Neuronal stem cell (in vitro differentiated cells): ENCODE measurements around the gene EFR3B.
A peak's percentile ranks its signal among the peaks of the same experiment; 100 is the strongest.

Experiments used
- DNase-seq: peaks from one replicate; pipeline ENCODE4 v3.0.0-alpha.2; 2013; ENCODE audit warnings: low spot score
- H2AFZ ChIP-seq: one replicate; pipeline ENCODE4 v1.6.1; 2013; ENCODE audit warnings: mild to moderate bottlenecking, low read length, inconsistent platforms
- H2AK5ac ChIP-seq: 2 replicates; pipeline ENCODE4 v1.6.1; 2013; ENCODE audit warnings: low read depth, mild to moderate bottlenecking, inconsistent platforms, low read length, moderate library complexity, mixed read lengths
- H2BK120ac ChIP-seq: 2 replicates; pipeline ENCODE4 v1.6.1; 2013; ENCODE audit warnings: low read depth, mild to moderate bottlenecking, inconsistent platforms, low read length, moderate library complexity, mixed read lengths
- H2BK12ac ChIP-seq: one replicate; pipeline ENCODE4 v1.6.1; 2013; ENCODE audit warnings: low read length, inconsistent platforms
- H2BK15ac ChIP-seq: 2 replicates; pipeline ENCODE4 v1.6.1; 2013; ENCODE audit warnings: mild to moderate bottlenecking, low read length, inconsistent platforms, mixed read lengths
- H2BK5ac ChIP-seq: one replicate; pipeline ENCODE4 v1.6.1; 2013; ENCODE audit warnings: inconsistent platforms, mild to moderate bottlenecking, low read length, moderate library complexity
- H3K14ac ChIP-seq: one replicate; pipeline ENCODE4 v1.6.1; 2013; ENCODE audit warnings: low read length, inconsistent platforms
- H3K18ac ChIP-seq: 2 replicates; pipeline ENCODE4 v1.6.1; 2013; ENCODE audit warnings: low read length, inconsistent platforms
- H3K23ac ChIP-seq: 2 replicates; pipeline ENCODE4 v1.6.1; 2013; ENCODE audit warnings: low read depth, mild to moderate bottlenecking, mixed read lengths, low read length, inconsistent platforms; ENCODE audit not compliant: poor library complexity
- H3K27ac ChIP-seq: replicated peaks from 3 replicates; pipeline ENCODE4 v1.5.1; 2013; ENCODE audit warnings: low read length, inconsistent platforms
- H3K27me3 ChIP-seq, 3 experiments: 2 replicates each; pipeline ENCODE4 v1.6.1; 2013; ENCODE audit warnings: low read length in 3 of 3, mild to moderate bottlenecking in 2 of 3, inconsistent platforms in 1 of 3, low read depth in 1 of 3, mixed read lengths in 1 of 3, moderate library complexity in 1 of 3; ENCODE audit not compliant: control insufficient read depth in 3 of 3, insufficient read depth in 3 of 3
- H3K36me3 ChIP-seq, 2 donors: replicated peaks in 1 of 2; 2 replicates each; pipeline ENCODE4 v1.6.1; 2013; ENCODE audit warnings: low read length in 2 of 2; ENCODE audit not compliant: control insufficient read depth in 2 of 2, insufficient read depth in 2 of 2
- H3K4ac ChIP-seq: 2 replicates; pipeline ENCODE4 v1.6.1; 2013; ENCODE audit warnings: inconsistent platforms, mild to moderate bottlenecking, low read length, moderate library complexity
- H3K4me1 ChIP-seq, 2 donors: 1 replicate in 1 of 2; 2 replicates in 1 of 2; pipeline ENCODE4 v1.6.1; 2013; ENCODE audit warnings: low read length in 2 of 2, low read depth in 1 of 2; ENCODE audit not compliant: control insufficient read depth in 2 of 2, insufficient read depth in 1 of 2
- H3K4me2 ChIP-seq: one replicate; pipeline ENCODE4 v1.6.1; 2013; ENCODE audit warnings: mild to moderate bottlenecking, low read length, inconsistent platforms; ENCODE audit not compliant: insufficient read depth, poor library complexity, severe bottlenecking
- H3K4me3 ChIP-seq, 2 donors: 2 replicates each; pipeline ENCODE4 v1.5.1; 2013; ENCODE audit warnings: low read length in 2 of 2, mild to moderate bottlenecking in 2 of 2, inconsistent platforms in 1 of 2, moderate library complexity in 1 of 2
- H3K79me1 ChIP-seq: one replicate; pipeline ENCODE4 v1.6.1; 2013; ENCODE audit warnings: low read depth, mild to moderate bottlenecking, inconsistent platforms, low read length, moderate library complexity
- H3K9ac ChIP-seq: one replicate; pipeline ENCODE4 v1.6.1; 2013; ENCODE audit warnings: mild to moderate bottlenecking, low read depth, low read length, inconsistent platforms; ENCODE audit not compliant: poor library complexity
- H3K9me3 ChIP-seq, 2 donors: replicated peaks in 1 of 2; 2 replicates each; pipeline versions ENCODE3 to v1.6.1; 2013; ENCODE audit warnings: low read length in 2 of 2, mild to moderate bottlenecking in 2 of 2, inconsistent platforms in 1 of 2, low read depth in 1 of 2, mixed read lengths in 1 of 2, moderate library complexity in 1 of 2; ENCODE audit not compliant: control insufficient read depth in 2 of 2, insufficient read depth in 1 of 2
- H4K8ac ChIP-seq: one replicate; pipeline ENCODE4 v1.6.1; 2013; ENCODE audit warnings: low read depth, mild to moderate bottlenecking, inconsistent platforms, low read length, moderate library complexity
- H4K91ac ChIP-seq: one replicate; pipeline ENCODE4 v1.6.1; 2013; ENCODE audit warnings: low read length, low read depth, mild to moderate bottlenecking, inconsistent platforms; ENCODE audit not compliant: poor library complexity
- WGBS, 2 donors: extraction: QIAGEN DNeasy Blood & Tissue Kit; methylation state at CpG; one replicate each; pipeline ENCODE4 v1.1.7; 2013; ENCODE audit warnings: missing lambda C conversion rate in 2 of 2, mixed read lengths in 1 of 2; ENCODE audit not compliant: insufficient read length in 2 of 2, insufficient replicate concordance in 1 of 2; ENCODE audit errors: extremely low coverage in 2 of 2; 5-methylcytosine and 5-hydroxymethylcytosine counted together

EFR3B gene

GRCh38 chr2:25056098-25056821, 14.4 kb downstream of the EFR3B start:
- no peak overlapping the region for H3K4me2 ChIP-seq
- H3K27me3 ChIP-seq, result no peaks in the 10 kb centered on the region
- no peak overlapping the region for H3K23ac ChIP-seq
- no peak overlapping the region for H2BK12ac ChIP-seq
- H3K79me1 ChIP-seq, result peaks cover 9% of the 10 kb centered on the region
- no peak overlapping the region for H2AK5ac ChIP-seq
- no peak overlapping the region for H2BK120ac ChIP-seq
- no peak overlapping the region for H3K27ac ChIP-seq
- H2BK15ac ChIP-seq, result no peak overlapping the region
- WGBS, 2 donors, result no CpG with 5 or more reads among the region's 9 CpGs
- H2AFZ ChIP-seq, result no peak overlapping the region
- no peak overlapping the region for H3K4me3 ChIP-seq
- no peak for DNase-seq
- peaks cover 8 to 17% of the 10 kb centered on the region in 2 donors for H3K4me1 ChIP-seq
- no peak overlapping the region for H4K91ac ChIP-seq
- no peak overlapping the region for H3K4ac ChIP-seq
- no peak overlapping the region for H3K18ac ChIP-seq
- no peaks in the 10 kb centered on the region for H3K36me3 ChIP-seq
- H2BK5ac ChIP-seq, result no peak overlapping the region
- no peak overlapping the region for H3K14ac ChIP-seq
- H3K9ac ChIP-seq, result no peak overlapping the region
- no peak overlapping the region for H4K8ac ChIP-seq
- H3K9me3 ChIP-seq, result no peaks in the 10 kb centered on the region

- Histone ChIP-seq H2AFZ (no peak overlapping the region), H3K79me1 (peaks cover 3% of the 10 kb centered on the region), H3K9me3 (peaks cover 8 to 14% of the 10 kb centered on the region in 2 donors), H3K4ac (no peak overlapping the region), H3K14ac (no peak overlapping the region), H2AK5ac (peak overlapping the region; percentile 12), H2BK15ac (no peak overlapping the region), H2BK5ac (no peak overlapping the region), H3K23ac (no peak overlapping the region), H2BK120ac (no peak overlapping the region), H3K4me1 (peaks cover 0 to 9% of the 10 kb centered on the region in 2 donors), H4K91ac (no peak overlapping the region), H3K4me2 (no peak overlapping the region), H3K9ac (no peak overlapping the region), H3K27ac (no peak overlapping the region), H3K27me3 (no peaks in the 10 kb centered on the region), H2BK12ac (no peak overlapping the region), H4K8ac (no peak overlapping the region), H3K4me3 (no peak overlapping the region), H3K36me3 (no peaks in the 10 kb centered on the region), H3K18ac (no peak overlapping the region)
- no peak for DNase-seq
- WGBS, 2 donors, result no CpG with 5 or more reads among the region's 11 CpGs
Observed at GRCh38 chr2:25062511-25062917, 20.6 kb downstream of the EFR3B start.

DNA sequence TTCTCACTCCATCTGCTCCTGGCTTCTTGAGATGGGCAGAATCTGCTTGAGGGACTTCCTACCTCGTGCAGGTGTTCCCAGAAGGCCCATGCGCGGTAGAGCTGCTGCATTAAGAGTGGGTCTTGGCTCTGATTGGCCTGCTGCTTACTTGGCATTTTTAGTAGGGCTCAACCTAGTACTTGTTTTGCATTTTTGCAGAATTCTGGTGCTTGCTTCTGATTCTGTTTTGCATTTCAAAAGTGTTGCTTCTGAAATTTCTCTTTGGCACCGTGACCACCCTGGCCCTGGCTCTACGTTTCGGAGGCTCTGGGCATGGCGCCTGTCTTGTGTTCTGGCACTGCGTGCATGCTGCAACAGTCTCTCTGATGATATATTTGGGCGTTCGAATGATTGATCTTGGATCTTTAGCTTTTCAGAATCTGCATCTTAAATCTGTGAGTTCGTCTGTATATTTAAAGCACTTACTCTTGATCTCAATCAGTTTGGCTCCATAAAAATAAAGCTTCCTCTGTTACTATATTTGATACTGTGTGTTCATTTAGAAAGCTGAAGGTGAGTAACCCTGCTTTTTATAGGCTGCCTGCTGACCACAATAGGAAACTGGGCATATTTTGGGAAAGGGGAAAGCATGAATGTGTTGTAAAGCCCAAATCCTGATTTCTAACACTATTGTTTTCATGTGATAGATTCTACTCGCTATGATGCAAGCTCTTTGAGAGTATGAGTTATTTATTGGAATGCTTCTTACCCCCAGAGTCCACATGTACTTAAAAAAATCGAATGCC, 22.2 kb downstream of the EFR3B start:
- Histone ChIP-seq H3K9ac (no peak overlapping the region), H4K8ac (no peak overlapping the region), H2BK12ac (no peak overlapping the region), H4K91ac (no peak overlapping the region), H3K79me1 (peaks cover 1% of the 10 kb centered on the region), H2BK5ac (no peak overlapping the region), H3K4me1 (peaks cover 0 to 9% of the 10 kb centered on the region in 2 donors), H2AK5ac (no peak overlapping the region), H3K4me2 (no peak overlapping the region), H3K14ac (no peak overlapping the region), H3K4me3 (no peak overlapping the region), H3K27ac (no peak overlapping the region), H3K36me3 (no peaks in the 10 kb centered on the region), H2BK15ac (no peak overlapping the region), H3K9me3 (peaks cover 8 to 14% of the 10 kb centered on the region in 2 donors), H2AFZ (no peak overlapping the region), H3K23ac (no peak overlapping the region), H2BK120ac (no peak overlapping the region), H3K27me3 (no peaks in the 10 kb centered on the region), H3K18ac (peak overlapping the region; percentile 62), H3K4ac (no peak overlapping the region)
- no peak for DNase-seq
- no CpG with 5 or more reads among the region's 13 CpGs for WGBS, 2 donors

DNA sequence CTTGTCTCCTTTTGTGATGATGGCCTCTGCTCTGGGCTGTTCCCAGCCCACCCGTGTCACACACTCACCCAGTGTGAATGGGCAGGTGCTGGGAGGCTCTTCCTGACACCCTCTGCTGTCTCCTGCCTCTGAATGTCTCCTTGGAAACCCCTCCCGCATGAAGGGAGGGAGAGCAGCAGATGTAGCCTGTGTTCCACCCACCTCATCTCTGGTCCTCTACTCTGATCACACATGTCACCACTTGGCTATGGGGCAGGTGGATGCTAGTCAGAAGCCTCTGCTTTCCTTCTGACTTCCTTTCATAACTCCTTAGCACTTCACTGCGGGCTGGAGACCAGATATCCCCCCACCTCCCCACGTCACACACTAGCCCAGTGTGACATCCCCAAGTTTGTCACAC, 23.9 kb downstream of the EFR3B start:
- H2BK5ac ChIP-seq, result no peak overlapping the region
- H2BK15ac ChIP-seq, result no peak overlapping the region
- H2AK5ac ChIP-seq, result peak overlapping the region; percentile 9
- H3K79me1 ChIP-seq, result peaks cover 1% of the 10 kb centered on the region
- H3K18ac ChIP-seq, result no peak overlapping the region
- H2BK120ac ChIP-seq, result no peak overlapping the region
- no peaks in the 10 kb centered on the region for H3K36me3 ChIP-seq
- no peaks in the 10 kb centered on the region for H3K27me3 ChIP-seq
- no peak overlapping the region for H3K4me3 ChIP-seq
- no CpG with 5 or more reads among the region's 4 CpGs for WGBS, 2 donors
- H2BK12ac ChIP-seq, result no peak overlapping the region
- peaks cover 8 to 17% of the 10 kb centered on the region in 2 donors for H3K9me3 ChIP-seq
- no peak for DNase-seq
- H3K27ac ChIP-seq, result no peak overlapping the region
- H3K4me2 ChIP-seq, result no peak overlapping the region
- no peak overlapping the region for H4K91ac ChIP-seq
- H4K8ac ChIP-seq, result no peak overlapping the region
- H3K14ac ChIP-seq, result no peak overlapping the region
- no peak overlapping the region for H3K4ac ChIP-seq
- peaks cover 0 to 9% of the 10 kb centered on the region in 2 donors for H3K4me1 ChIP-seq
- H2AFZ ChIP-seq, result no peak overlapping the region
- no peak overlapping the region for H3K9ac ChIP-seq
- no peak overlapping the region for H3K23ac ChIP-seq
